ENCODE data around the gene CFAP119. TPM values are rescaled to one million over a fixed set of nuclear protein-coding genes. Genes with fewer than 3 reads are reported as not detected.

Gene CFAP119
- total and polyA plus RNA-seq, 12 donors: 2.3 to 37.6 (median 8.0) TPM

GRCh38 chr16:30783280-30784109, 21.6 kb upstream of the CFAP119 start:
- intact Hi-C loops (cut with DNase I): loop anchor here in 1 of 2 donors (10.0 kb wide), 1 partner anchor 91 kb away; no protein-coding TSS in a partner anchor
- no peak for DNase-seq
- no peak overlapping the region for H3K4me3 ChIP-seq
- TF ChIP-seq CTCF (IDR thresholded peaks at IDR 0.05) (no peak), POLR2A (IDR thresholded peaks at IDR 0.05) (no peak)
- H3K36me3 ChIP-seq (replicated peaks in 1 of 2): peaks cover 0 to 30% of the 10 kb centered on the region in 2 donors
- 93 to 95% (median 94%) methylated on average over 14 to 57 of the region's 57 CpGs for WGBS, 4 donors
- H3K27me3 ChIP-seq: no peaks in the 10 kb centered on the region
- H3K27ac ChIP-seq: no peak overlapping the region
- no peaks in the 10 kb centered on the region for H3K9me3 ChIP-seq (replicated peaks in 1 of 3)
- H3K4me1 ChIP-seq (replicated peaks in 1 of 2): peaks cover 11 to 15% of the 10 kb centered on the region in 2 donors

- no peak for DNase-seq
- TF ChIP-seq CTCF (IDR thresholded peaks at IDR 0.05) (no peak), POLR2A (IDR thresholded peaks at IDR 0.05) (no peak)
- no peak overlapping the region for H3K4me3 ChIP-seq
- 93 to 97% (median 95%) methylated on average over 23 to 63 of the region's 63 CpGs for WGBS, 4 donors
- intact Hi-C loops (cut with DNase I): loop anchor here in 1 of 2 donors (10.0 kb wide), 1 partner anchor 92 kb away; no protein-coding TSS in a partner anchor
- H3K4me1 ChIP-seq (replicated peaks in 1 of 2): peaks cover 11 to 15% of the 10 kb centered on the region in 2 donors
- H3K27me3 ChIP-seq: no peaks in the 10 kb centered on the region
- H3K27ac ChIP-seq: no peak overlapping the region
- no peaks in the 10 kb centered on the region for H3K9me3 ChIP-seq (replicated peaks in 1 of 3)
- peaks cover 0 to 30% of the 10 kb centered on the region in 2 donors for H3K36me3 ChIP-seq (replicated peaks in 1 of 2)
These were observed 20.8 kb upstream of the CFAP119 start for GRCh38 chr16:30782486-30783279.

GRCh38 chr16:30780549-30780948, 18.7 kb upstream of the CFAP119 start:
- no peaks in the 10 kb centered on the region for H3K27me3 ChIP-seq
- peaks cover 3 to 21% of the 10 kb centered on the region in 2 donors for H3K4me1 ChIP-seq (replicated peaks in 1 of 2)
- no peak for TF ChIP-seq CTCF (IDR thresholded peaks at IDR 0.05)
- no peak for TF ChIP-seq POLR2A (IDR thresholded peaks at IDR 0.05)
- H3K36me3 ChIP-seq (replicated peaks in 1 of 2): peaks cover 0 to 30% of the 10 kb centered on the region in 2 donors
- H3K4me3 ChIP-seq: no peak overlapping the region
- WGBS, 4 donors: 76 to 91% (median 81%) methylated on average over 3 to 4 of the region's 4 CpGs
- no peak for DNase-seq
- H3K27ac ChIP-seq: no peak overlapping the region
- intact Hi-C loops (cut with DNase I): loop anchor here in 1 of 2 donors (10.0 kb wide), 1 partner anchor 94 kb away; no protein-coding TSS in a partner anchor
- H3K9me3 ChIP-seq (replicated peaks in 1 of 3): no peaks in the 10 kb centered on the region

GRCh38 chr16:30780021-30780420, 18.2 kb upstream of the CFAP119 start:
- peaks cover 0 to 30% of the 10 kb centered on the region in 2 donors for H3K36me3 ChIP-seq (replicated peaks in 1 of 2)
- H3K4me3 ChIP-seq: no peak overlapping the region
- no peaks in the 10 kb centered on the region for H3K27me3 ChIP-seq
- no peak overlapping the region for H3K27ac ChIP-seq
- intact Hi-C loops (cut with DNase I): loop anchor here in 1 of 2 donors (10.0 kb wide), 1 partner anchor 95 kb away; no protein-coding TSS in a partner anchor
- H3K4me1 ChIP-seq (replicated peaks in 1 of 2): peaks cover 1 to 19% of the 10 kb centered on the region in 2 donors
- TF ChIP-seq CTCF (IDR thresholded peaks at IDR 0.05): no peak
- TF ChIP-seq POLR2A (IDR thresholded peaks at IDR 0.05): no peak
- H3K9me3 ChIP-seq (replicated peaks in 1 of 3): no peaks in the 10 kb centered on the region
- DNase-seq: no peak
- 90 to 96% (median 94%) methylated on average over 3 of the region's 3 CpGs for WGBS, 4 donors
